Mesenchymal stem cell (in vitro differentiated cells and primary cell): ENCODE results near the gene LRR1.
A peak's percentile ranks its signal among the peaks of the same experiment; 100 is the strongest.

Experiments used
- DNase-seq: peaks from one replicate; pipeline ENCODE4 v3.0.0-alpha.2; 2013
- H2AFZ ChIP-seq: one replicate; pipeline ENCODE4 v1.6.1; 2013; ENCODE audit warnings: low read depth, mild to moderate bottlenecking, control low read depth, inconsistent platforms, low read length, moderate library complexity
- H2AK5ac ChIP-seq: 2 replicates; pipeline ENCODE4 v1.6.1; 2013; ENCODE audit warnings: low read length, moderate library complexity, mild to moderate bottlenecking, inconsistent platforms; ENCODE audit not compliant: severe bottlenecking
- H2BK120ac ChIP-seq: one replicate; pipeline ENCODE4 v1.6.1; 2013; ENCODE audit warnings: low read depth, mild to moderate bottlenecking, inconsistent platforms, low read length, moderate library complexity
- H2BK12ac ChIP-seq, 2 experiments: one replicate each; pipeline ENCODE4 v1.6.1; 2013; ENCODE audit warnings: inconsistent platforms in 2 of 2, low read length in 2 of 2, mild to moderate bottlenecking in 2 of 2, moderate library complexity in 2 of 2, control low read depth in 1 of 2
- H2BK15ac ChIP-seq: one replicate; pipeline ENCODE4 v1.6.1; 2013; ENCODE audit warnings: mild to moderate bottlenecking, low read depth, inconsistent platforms; ENCODE audit not compliant: poor library complexity, severe bottlenecking
- H2BK5ac ChIP-seq: 2 replicates; pipeline ENCODE4 v1.6.1; 2013; ENCODE audit warnings: low read depth, mild to moderate bottlenecking, low read length, control low read depth, inconsistent platforms; ENCODE audit not compliant: poor library complexity, severe bottlenecking
- H3K14ac ChIP-seq, 2 experiments: one replicate each; pipeline ENCODE4 v1.6.1; 2013; ENCODE audit warnings: inconsistent platforms in 2 of 2, low read length in 2 of 2, control low read depth in 1 of 2, mild to moderate bottlenecking in 1 of 2, moderate library complexity in 1 of 2
- H3K18ac ChIP-seq, 2 experiments: one replicate each; pipeline ENCODE4 v1.6.1; 2013; ENCODE audit warnings: inconsistent platforms in 2 of 2, low read length in 2 of 2, control low read depth in 1 of 2, low read depth in 1 of 2, mild to moderate bottlenecking in 1 of 2
- H3K23ac ChIP-seq, 2 experiments: one replicate each; pipeline ENCODE4 v1.6.1; 2013; ENCODE audit warnings: inconsistent platforms in 2 of 2, low read length in 2 of 2, mild to moderate bottlenecking in 2 of 2, moderate library complexity in 2 of 2, control low read depth in 1 of 2
- H3K27ac ChIP-seq: 2 replicates; pipeline ENCODE4 v1.5.1; 2013; ENCODE audit warnings: mild to moderate bottlenecking, moderate library complexity, low read length, control low read depth, inconsistent platforms; ENCODE audit not compliant: poor library complexity, severe bottlenecking
- H3K27me3 ChIP-seq, 2 experiments: 2 replicates each; pipeline versions ENCODE4 v1.6.1 to v1.7.0; 2013; ENCODE audit warnings: low read length in 2 of 2, mild to moderate bottlenecking in 2 of 2, moderate library complexity in 2 of 2, control low read depth in 1 of 2, inconsistent platforms in 1 of 2; ENCODE audit not compliant: control insufficient read depth in 1 of 2, insufficient read depth in 1 of 2
- H3K36me3 ChIP-seq, 2 experiments: 2 replicates each; pipeline versions ENCODE4 v1.6.1 to v1.7.0; 2013; ENCODE audit warnings: low read length in 2 of 2, control low read depth in 1 of 2, inconsistent platforms in 1 of 2, low read depth in 1 of 2, mild to moderate bottlenecking in 1 of 2; ENCODE audit not compliant: insufficient read depth in 2 of 2, control insufficient read depth in 1 of 2
- H3K4ac ChIP-seq, 2 experiments: one replicate each; pipeline ENCODE4 v1.6.1; 2013; ENCODE audit warnings: inconsistent platforms in 2 of 2, low read length in 2 of 2, mild to moderate bottlenecking in 2 of 2, moderate library complexity in 2 of 2, control low read depth in 1 of 2, low read depth in 1 of 2
- H3K4me1 ChIP-seq: 2 replicates; pipeline ENCODE4 v1.6.1; 2013; ENCODE audit warnings: low read depth, low read length, control low read depth; ENCODE audit not compliant: control insufficient read depth, insufficient read depth
- H3K4me2 ChIP-seq: 2 replicates; pipeline ENCODE4 v1.6.1; 2013; ENCODE audit warnings: low read length, mild to moderate bottlenecking, inconsistent platforms; ENCODE audit not compliant: poor library complexity, severe bottlenecking
- H3K4me3 ChIP-seq, 2 experiments: 2 replicates each; pipeline versions ENCODE4 v1.5.1 to v1.7.0; 2013; ENCODE audit warnings: low read length in 2 of 2, mild to moderate bottlenecking in 2 of 2, control low read depth in 1 of 2, low read depth in 1 of 2; ENCODE audit not compliant: insufficient read depth in 1 of 2
- H3K79me1 ChIP-seq: replicated peaks from 2 replicates; pipeline ENCODE4 v1.6.1; 2013; ENCODE audit warnings: mild to moderate bottlenecking, control low read depth, low read length, inconsistent platforms; ENCODE audit not compliant: poor library complexity, severe bottlenecking
- H3K9ac ChIP-seq: 2 replicates; pipeline ENCODE4 v1.7.0; 2013; ENCODE audit warnings: mild to moderate bottlenecking, low read length, moderate library complexity
- H3K9me3 ChIP-seq: 2 replicates; pipeline ENCODE4 v1.7.0; 2013; ENCODE audit warnings: mild to moderate bottlenecking, low read length; ENCODE audit not compliant: control insufficient read depth
- H4K8ac ChIP-seq: one replicate; pipeline ENCODE4 v1.6.1; 2013; ENCODE audit warnings: inconsistent platforms, mild to moderate bottlenecking, low read length, moderate library complexity
- H4K91ac ChIP-seq: one replicate; pipeline ENCODE4 v1.6.1; 2013; ENCODE audit warnings: mild to moderate bottlenecking, low read length, inconsistent platforms
- WGBS: methylation state at CpG from one replicate; pipeline ENCODE4 v1.1.7; 2013; ENCODE audit warnings: mixed read lengths; 5-methylcytosine and 5-hydroxymethylcytosine counted together

The LRR1 gene

GRCh38 chr14:49622022-49622607, 23.4 kb downstream of the LRR1 start:
- Histone ChIP-seq H3K23ac (peak overlapping the region in 1 of 2 experiments; percentile 71), H2BK12ac (no peak overlapping the region), H3K4ac (no peak overlapping the region), H3K4me2 (peak overlapping the region; percentile 94), H3K27me3 (no peaks in the 10 kb centered on the region), H3K36me3 (peaks cover 6 to 45% of the 10 kb centered on the region in 2 experiments), H3K18ac (no peak overlapping the region), H2BK5ac (no peak overlapping the region), H2AK5ac (no peak overlapping the region), H4K8ac (no peak overlapping the region), H3K14ac (no peak overlapping the region), H3K4me1 (peaks cover 11% of the 10 kb centered on the region), H3K79me1 (peaks cover 4% of the 10 kb centered on the region), H2BK15ac (no peak overlapping the region), H4K91ac (no peak overlapping the region), H2BK120ac (no peak overlapping the region), H3K27ac (no peak overlapping the region), H3K4me3 (peak overlapping the region in 1 of 2 experiments; percentile 92), H2AFZ (no peak overlapping the region), H3K9ac (peak overlapping the region; percentile 98), H3K9me3 (no peaks in the 10 kb centered on the region)
- no peak for DNase-seq
- WGBS: 65% methylated on average over 3 of the region's 3 CpGs

- H2AFZ ChIP-seq: no peak overlapping the region
- no peak overlapping the region for H2BK12ac ChIP-seq
- H3K4me2 ChIP-seq: no peak overlapping the region
- no peak overlapping the region for H3K23ac ChIP-seq
- no peak overlapping the region for H3K14ac ChIP-seq
- no peak overlapping the region for H3K18ac ChIP-seq
- no peaks in the 10 kb centered on the region for H3K27me3 ChIP-seq
- no peaks in the 10 kb centered on the region for H3K9me3 ChIP-seq
- H3K4me1 ChIP-seq: peaks cover 12% of the 10 kb centered on the region
- peaks cover 6 to 36% of the 10 kb centered on the region in 2 experiments for H3K36me3 ChIP-seq
- no peak overlapping the region for H2BK15ac ChIP-seq
- no peak overlapping the region for H2AK5ac ChIP-seq
- H3K27ac ChIP-seq: no peak overlapping the region
- H4K8ac ChIP-seq: no peak overlapping the region
- WGBS: no CpG with 5 or more reads among the region's 3 CpGs
- H3K4ac ChIP-seq: no peak overlapping the region
- no peak overlapping the region for H4K91ac ChIP-seq
- H3K4me3 ChIP-seq: peak overlapping the region in 1 of 2 experiments; percentile 92
- DNase-seq: no peak
- peak overlapping the region; percentile 98 for H3K9ac ChIP-seq
- no peak overlapping the region for H2BK5ac ChIP-seq
- H3K79me1 ChIP-seq: peaks cover 4% of the 10 kb centered on the region
- H2BK120ac ChIP-seq: no peak overlapping the region
These were observed 24.6 kb downstream of the LRR1 start for GRCh38 chr14:49623387-49623786.

- H3K9ac ChIP-seq: peak overlapping the region; percentile 98
- H3K79me1 ChIP-seq: peaks cover 4% of the 10 kb centered on the region
- H3K27me3 ChIP-seq: no peaks in the 10 kb centered on the region
- no peak overlapping the region for H2AK5ac ChIP-seq
- no peak overlapping the region for H4K91ac ChIP-seq
- no peak overlapping the region for H3K14ac ChIP-seq
- H3K23ac ChIP-seq: no peak overlapping the region
- no peak overlapping the region for H2BK5ac ChIP-seq
- no peaks in the 10 kb centered on the region for H3K9me3 ChIP-seq
- H3K18ac ChIP-seq: no peak overlapping the region
- peak; percentile 35 for DNase-seq
- H3K4me2 ChIP-seq: no peak overlapping the region
- H2BK120ac ChIP-seq: no peak overlapping the region
- no peak overlapping the region for H2BK15ac ChIP-seq
- no peak overlapping the region for H3K4ac ChIP-seq
- peak overlapping the region in 1 of 2 experiments; percentile 92 for H3K4me3 ChIP-seq
- no peak overlapping the region for H4K8ac ChIP-seq
- 82% methylated on average over 4 of the region's 6 CpGs for WGBS
- H3K36me3 ChIP-seq: peaks cover 6 to 28% of the 10 kb centered on the region in 2 experiments
- H2BK12ac ChIP-seq: no peak overlapping the region
- no peak overlapping the region for H2AFZ ChIP-seq
- no peak overlapping the region for H3K27ac ChIP-seq
- H3K4me1 ChIP-seq: peaks cover 12% of the 10 kb centered on the region
These were observed 25.4 kb downstream of the LRR1 start for GRCh38 chr14:49623941-49624839.
